Activated T-helper 2 cell treated with anti-CD3 and anti-CD28 coated beads, Interferon-gamma antibody, Interleukin-2, Interleukin-4, amounts not matched to agents 10 μg/mL and 5 μg/mL and 100 μg/mL, durations not matched to agents 14 hours and 24 hours and 36 hours (primary cell): Measurements from ENCODE around the gene CAMK2B. TPM values are rescaled to one million over a fixed set of nuclear protein-coding genes. Genes with fewer than 3 reads are reported as not detected.

Experiments
- DNase-seq: peaks from one replicate; pipeline ENCODE4 v3.0.0; 2021; ENCODE audit warnings: low spot score
- H3K27ac Mint-ChIP-seq: one replicate; pipeline ENCODE4 v1.8.0; 2021; ENCODE audit warnings: mixed read lengths
- H3K27me3 Mint-ChIP-seq: one replicate; pipeline ENCODE4 v1.8.0; 2021; ENCODE audit warnings: low read depth, mixed read lengths
- H3K36me3 Mint-ChIP-seq: one replicate; pipeline ENCODE4 v1.8.0; 2021; ENCODE audit warnings: low read depth, mixed read lengths
- H3K4me1 Mint-ChIP-seq: one replicate; pipeline ENCODE4 v1.8.0; 2021; ENCODE audit warnings: low read depth, mixed read lengths
- H3K4me3 Mint-ChIP-seq: one replicate; pipeline ENCODE4 v1.8.0; 2021; ENCODE audit warnings: low read depth, mild to moderate bottlenecking, moderate library complexity, mixed read lengths
- H3K9me3 Mint-ChIP-seq: one replicate; pipeline ENCODE4 v1.8.0; 2021; ENCODE audit warnings: mixed read lengths
- intact Hi-C: fragments of 100-400 bp; cut with micrococcal nuclease; formaldehyde crosslinking; loops from one replicate; pipeline ENCODE4 v1.15.1; 2023
- total RNA-seq: library from RNA; stranded (reverse); gene quantifications from 2 replicates; pipeline ENCODE4 v1.2.3, GENCODE V29; 2022

Gene CAMK2B
- total RNA-seq, 1 donor from 2014 or later = 1.9 TPM

- intact Hi-C loops = no loop called here
- DNase-seq = no peak
- no peak overlapping the region for H3K27ac Mint-ChIP-seq
- no peaks in the 10 kb centered on the region for H3K9me3 Mint-ChIP-seq
- no peak overlapping the region for H3K4me3 Mint-ChIP-seq
- no peaks in the 10 kb centered on the region for H3K36me3 Mint-ChIP-seq
- H3K4me1 Mint-ChIP-seq = no peaks in the 10 kb centered on the region
- H3K27me3 Mint-ChIP-seq = no peaks in the 10 kb centered on the region
These were observed 97.5 kb downstream of the CAMK2B start for GRCh38 chr7:44227911-44228310.

- Mint-ChIP-seq H3K4me1 (no peaks in the 10 kb centered on the region), H3K9me3 (no peaks in the 10 kb centered on the region), H3K27ac (no peak overlapping the region), H3K4me3 (no peak overlapping the region), H3K36me3 (no peaks in the 10 kb centered on the region), H3K27me3 (no peaks in the 10 kb centered on the region)
- intact Hi-C loops = no loop called here
- DNase-seq = no peak
These were observed 99.0 kb downstream of the CAMK2B start for GRCh38 chr7:44226396-44226753.

- intact Hi-C loops = no loop called here
- DNase-seq = no peak
- Mint-ChIP-seq H3K9me3 (no peaks in the 10 kb centered on the region), H3K27me3 (no peaks in the 10 kb centered on the region), H3K4me3 (no peak overlapping the region), H3K4me1 (no peaks in the 10 kb centered on the region), H3K36me3 (no peaks in the 10 kb centered on the region), H3K27ac (no peak overlapping the region)
These were observed 99.6 kb downstream of the CAMK2B start for GRCh38 chr7:44225566-44226395.

DNA sequence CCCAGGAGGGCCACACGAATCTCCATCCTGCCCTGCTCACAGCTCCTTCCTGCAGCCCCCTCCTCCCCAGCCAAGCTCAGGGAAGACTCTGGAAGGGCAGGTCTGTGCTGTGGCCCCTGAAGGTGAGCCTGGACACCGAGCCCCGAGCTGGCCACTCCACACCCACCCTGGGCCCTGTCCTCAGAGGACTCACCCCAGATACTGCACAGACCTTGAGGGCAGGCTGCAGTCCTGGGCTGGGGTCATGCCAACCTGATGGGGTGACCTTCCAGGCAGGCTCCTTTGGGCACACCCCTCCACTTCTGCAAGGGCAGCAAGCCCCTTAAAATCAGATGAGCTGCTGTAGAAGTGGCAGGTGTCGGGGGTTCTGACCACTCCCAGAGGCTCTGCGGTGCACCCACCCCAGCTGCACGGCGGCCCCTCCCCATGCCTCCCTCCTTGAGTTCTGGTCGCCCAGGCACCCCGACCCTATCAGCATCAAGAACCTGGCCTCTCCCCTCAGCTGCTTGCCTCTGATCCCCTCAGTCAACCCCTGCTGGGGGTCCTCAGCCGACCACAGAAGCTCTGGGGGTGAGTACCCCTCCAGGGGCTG is 100.3 kb downstream of the CAMK2B start:
- Mint-ChIP-seq H3K27me3 (no peaks in the 10 kb centered on the region), H3K36me3 (no peaks in the 10 kb centered on the region), H3K4me3 (no peak overlapping the region), H3K9me3 (no peaks in the 10 kb centered on the region), H3K4me1 (no peaks in the 10 kb centered on the region), H3K27ac (no peak overlapping the region)
- intact Hi-C loops = no loop called here
- DNase-seq = no peak

DNA sequence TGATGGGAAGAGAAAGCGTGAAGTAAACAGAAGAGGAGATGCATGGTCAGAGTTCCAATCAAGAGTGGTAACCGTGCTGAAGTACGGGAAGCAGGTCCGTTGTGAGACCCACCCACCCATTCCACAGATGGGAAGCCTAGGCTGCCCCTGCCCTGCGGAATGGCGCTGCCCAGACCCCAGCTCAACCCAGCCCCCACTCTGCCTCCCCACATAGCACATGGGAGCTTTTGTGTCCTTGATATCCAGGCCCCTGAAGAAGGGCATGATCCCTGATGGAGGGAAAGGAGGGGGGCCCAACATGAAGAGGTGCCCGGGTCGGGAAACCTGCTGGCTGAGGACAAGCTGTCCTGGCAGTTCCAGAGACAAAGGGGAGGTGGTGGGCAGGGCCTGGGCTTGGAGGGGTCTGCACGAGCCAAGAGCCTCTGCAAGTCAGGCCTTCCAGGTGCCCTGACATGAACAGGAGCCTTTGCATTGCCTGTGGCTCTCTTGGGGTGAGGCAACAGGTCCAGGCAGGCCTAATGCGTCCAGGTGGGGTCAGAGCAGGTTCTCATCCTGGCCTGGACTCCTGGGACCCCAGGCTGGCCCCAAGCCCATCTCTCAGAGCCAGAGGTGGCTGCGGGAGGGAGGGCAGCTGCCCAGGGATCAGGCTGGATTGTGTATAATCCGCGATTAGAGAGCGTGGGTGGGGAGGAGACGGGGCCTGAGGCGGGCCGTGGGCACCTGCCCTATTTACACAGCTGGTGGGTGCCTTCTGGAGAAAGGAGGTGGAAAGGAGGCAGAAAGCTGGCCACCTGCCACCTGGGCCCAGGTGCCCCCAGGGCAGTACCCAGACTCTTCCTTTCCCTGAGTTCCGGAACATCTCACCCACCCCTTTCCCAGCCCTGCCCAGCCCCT is 101.1 kb downstream of the CAMK2B start:
- Mint-ChIP-seq H3K27me3 (no peaks in the 10 kb centered on the region), H3K36me3 (no peaks in the 10 kb centered on the region), H3K9me3 (no peaks in the 10 kb centered on the region), H3K4me1 (no peaks in the 10 kb centered on the region), H3K27ac (no peak overlapping the region), H3K4me3 (no peak overlapping the region)
- DNase-seq = no peak
- intact Hi-C loops = no loop called here

DNA sequence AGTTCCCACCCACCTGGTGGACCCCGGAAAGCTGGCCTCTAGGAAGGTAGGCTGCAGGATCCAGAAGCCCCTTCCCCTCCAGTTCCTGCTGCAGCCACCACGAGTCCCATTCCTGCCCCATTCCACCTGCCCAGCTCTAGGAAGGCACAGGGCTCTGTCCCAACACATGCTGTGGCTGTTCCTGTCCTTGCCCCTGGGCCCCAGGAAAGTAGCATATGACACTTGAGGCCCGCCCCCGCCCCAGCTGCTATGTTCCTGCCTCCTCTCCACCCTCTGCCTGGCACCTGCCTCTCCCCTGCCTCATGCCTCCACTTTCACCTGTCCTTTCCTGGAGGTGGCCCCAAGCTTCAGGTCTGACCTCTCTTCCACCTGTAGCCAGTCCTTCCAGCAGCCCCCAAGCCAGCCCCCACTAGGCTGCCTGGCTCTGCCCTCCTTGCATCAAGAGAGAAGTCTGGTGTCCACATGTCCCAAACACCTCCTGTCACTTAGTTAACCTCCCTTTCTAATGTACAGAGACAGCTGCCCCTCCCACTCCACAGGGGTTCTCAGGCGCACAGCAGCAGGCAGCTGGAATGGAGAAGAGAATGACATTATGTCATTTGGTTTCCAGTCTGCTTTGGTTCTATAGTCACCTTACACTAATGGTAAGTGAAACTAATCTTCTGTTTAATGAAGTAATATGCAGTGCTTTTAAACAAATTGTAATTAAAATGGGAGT is 101.9 kb downstream of the CAMK2B start:
- intact Hi-C loops = no loop called here
- Mint-ChIP-seq H3K4me1 (no peaks in the 10 kb centered on the region), H3K9me3 (no peaks in the 10 kb centered on the region), H3K27me3 (no peaks in the 10 kb centered on the region), H3K36me3 (no peaks in the 10 kb centered on the region), H3K27ac (no peak overlapping the region), H3K4me3 (no peak overlapping the region)
- no peak for DNase-seq

DNA sequence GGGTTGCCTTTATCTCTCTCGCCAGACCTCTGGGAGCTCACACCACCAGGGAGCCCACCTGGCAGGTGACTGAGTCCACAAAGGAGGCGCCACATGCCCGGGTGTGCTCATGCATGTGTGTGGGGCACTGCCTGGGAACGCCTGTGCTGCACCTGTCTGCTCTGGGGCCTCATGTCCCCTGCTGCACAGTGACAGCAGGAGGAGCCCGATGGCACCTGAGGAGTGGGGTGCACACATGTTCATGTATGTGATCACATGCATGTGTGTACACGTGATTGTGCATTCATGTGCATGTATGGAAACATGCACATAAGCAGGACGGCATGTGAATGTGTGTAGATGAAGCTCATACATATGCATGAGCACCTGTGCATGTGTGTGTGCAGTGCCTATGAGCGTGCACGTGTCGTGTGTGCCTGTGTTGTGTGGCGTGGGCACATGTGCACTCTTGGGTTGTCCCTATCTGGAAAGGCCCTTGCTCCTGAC is 102.6 kb downstream of the CAMK2B start:
- Mint-ChIP-seq H3K4me3 (no peak overlapping the region), H3K4me1 (no peaks in the 10 kb centered on the region), H3K36me3 (no peaks in the 10 kb centered on the region), H3K9me3 (no peaks in the 10 kb centered on the region), H3K27me3 (no peaks in the 10 kb centered on the region), H3K27ac (no peak overlapping the region)
- no peak for DNase-seq
- intact Hi-C loops = no loop called here

DNA sequence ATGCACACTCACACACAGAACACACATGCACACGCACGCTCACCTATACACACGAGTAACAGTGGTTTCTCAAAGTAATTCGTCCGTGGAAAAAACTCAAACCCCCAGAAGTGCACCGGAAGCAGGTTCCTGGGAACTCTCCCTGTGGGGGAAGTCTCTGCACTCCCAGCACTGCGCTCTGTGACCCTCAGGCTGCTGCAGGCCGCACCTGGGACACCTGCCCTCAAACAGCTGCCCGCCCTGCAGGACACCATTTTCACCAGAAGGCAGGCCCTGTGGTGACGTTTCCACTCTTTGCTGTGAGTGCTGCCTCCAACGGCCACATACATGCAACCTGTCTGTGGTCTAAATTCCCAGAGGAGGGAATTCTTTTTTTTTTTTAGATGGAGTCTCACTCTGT is 103.3 kb downstream of the CAMK2B start:
- H3K9me3 Mint-ChIP-seq = no peaks in the 10 kb centered on the region
- no peaks in the 10 kb centered on the region for H3K36me3 Mint-ChIP-seq
- H3K4me1 Mint-ChIP-seq = no peaks in the 10 kb centered on the region
- no peak overlapping the region for H3K4me3 Mint-ChIP-seq
- H3K27me3 Mint-ChIP-seq = no peaks in the 10 kb centered on the region
- intact Hi-C loops = no loop called here
- H3K27ac Mint-ChIP-seq = no peak overlapping the region
- DNase-seq = no peak

GRCh38 chr7:44221231-44221791 is 104.1 kb downstream of the CAMK2B start:
- Mint-ChIP-seq H3K27me3 (no peaks in the 10 kb centered on the region), H3K9me3 (no peaks in the 10 kb centered on the region), H3K4me1 (no peaks in the 10 kb centered on the region), H3K36me3 (no peaks in the 10 kb centered on the region), H3K4me3 (no peak overlapping the region), H3K27ac (no peak overlapping the region)
- no peak for DNase-seq
- intact Hi-C loops = no loop called here

- intact Hi-C loops = no loop called here
- Mint-ChIP-seq H3K4me3 (no peak overlapping the region), H3K36me3 (no peaks in the 10 kb centered on the region), H3K9me3 (no peaks in the 10 kb centered on the region), H3K27ac (no peak overlapping the region), H3K4me1 (no peaks in the 10 kb centered on the region), H3K27me3 (no peaks in the 10 kb centered on the region)
- DNase-seq = no peak
These were observed 104.9 kb downstream of the CAMK2B start for GRCh38 chr7:44220358-44221112.

GRCh38 chr7:44220046-44220357 is 105.4 kb downstream of the CAMK2B start:
- Mint-ChIP-seq H3K4me3 (no peak overlapping the region), H3K36me3 (no peaks in the 10 kb centered on the region), H3K4me1 (no peaks in the 10 kb centered on the region), H3K9me3 (no peaks in the 10 kb centered on the region), H3K27ac (no peak overlapping the region), H3K27me3 (no peaks in the 10 kb centered on the region)
- no peak for DNase-seq
- intact Hi-C loops = no loop called here
